ENCODE data around the gene ZNF599. TPM values are rescaled to one million over a fixed set of nuclear protein-coding genes. Genes with fewer than 3 reads are reported as not detected.

ZNF599 gene
- total RNA-seq, 4 donors from 2014 or later = 4.1 to 5.8 (median 5.7) TPM

DNA sequence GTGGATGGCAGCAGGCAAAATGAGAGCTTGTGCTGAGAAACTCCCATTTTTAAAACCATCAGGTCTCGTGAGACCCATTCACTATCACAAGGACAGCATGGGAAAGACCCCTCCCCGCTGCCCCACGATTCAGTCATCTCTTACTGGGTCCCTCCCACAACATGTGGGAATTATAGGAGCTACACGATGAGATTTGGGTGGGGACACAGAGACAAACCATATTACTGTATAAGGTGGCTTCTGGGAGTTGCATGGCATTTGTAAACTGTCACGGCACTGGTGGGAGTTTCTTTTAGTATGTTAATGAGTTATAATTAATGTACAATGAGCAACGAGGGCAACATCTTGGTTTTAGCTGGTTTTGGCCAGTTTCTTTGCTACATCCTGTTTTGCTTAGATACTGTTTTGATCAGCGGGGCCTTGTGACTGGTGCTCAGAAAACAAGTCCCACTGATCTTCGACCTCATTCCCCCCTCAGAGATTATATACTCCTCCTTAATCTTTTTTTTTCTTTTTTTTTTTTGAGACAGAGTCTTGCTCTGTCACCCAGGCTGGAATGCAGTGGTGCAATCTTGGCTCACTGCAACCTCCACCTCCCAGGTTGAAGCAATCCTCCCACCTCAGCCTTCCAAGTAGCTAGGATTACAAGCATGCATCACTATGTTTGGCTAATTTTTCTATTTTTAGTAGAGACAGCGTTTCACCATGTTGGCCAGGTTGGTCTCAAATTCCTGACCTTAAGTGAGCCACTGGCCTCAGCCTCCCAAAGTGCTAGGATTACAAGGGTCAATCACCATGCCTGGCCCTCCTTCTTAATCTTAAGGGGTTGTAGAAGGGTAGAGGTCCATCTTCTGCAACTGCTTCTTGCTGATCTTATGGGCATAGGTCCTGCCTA, 21.3 kb upstream of the ZNF599 start:
- TF ChIP-seq, protein P1, sequence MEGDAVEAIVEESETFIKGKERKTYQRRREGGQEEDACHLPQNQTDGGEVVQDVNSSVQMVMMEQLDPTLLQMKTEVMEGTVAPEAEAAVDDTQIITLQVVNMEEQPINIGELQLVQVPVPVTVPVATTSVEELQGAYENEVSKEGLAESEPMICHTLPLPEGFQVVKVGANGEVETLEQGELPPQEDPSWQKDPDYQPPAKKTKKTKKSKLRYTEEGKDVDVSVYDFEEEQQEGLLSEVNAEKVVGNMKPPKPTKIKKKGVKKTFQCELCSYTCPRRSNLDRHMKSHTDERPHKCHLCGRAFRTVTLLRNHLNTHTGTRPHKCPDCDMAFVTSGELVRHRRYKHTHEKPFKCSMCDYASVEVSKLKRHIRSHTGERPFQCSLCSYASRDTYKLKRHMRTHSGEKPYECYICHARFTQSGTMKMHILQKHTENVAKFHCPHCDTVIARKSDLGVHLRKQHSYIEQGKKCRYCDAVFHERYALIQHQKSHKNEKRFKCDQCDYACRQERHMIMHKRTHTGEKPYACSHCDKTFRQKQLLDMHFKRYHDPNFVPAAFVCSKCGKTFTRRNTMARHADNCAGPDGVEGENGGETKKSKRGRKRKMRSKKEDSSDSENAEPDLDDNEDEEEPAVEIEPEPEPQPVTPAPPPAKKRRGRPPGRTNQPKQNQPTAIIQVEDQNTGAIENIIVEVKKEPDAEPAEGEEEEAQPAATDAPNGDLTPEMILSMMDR (IDR thresholded peaks at IDR 0.05; ENCODE audit: low read depth) = no peak

DNA sequence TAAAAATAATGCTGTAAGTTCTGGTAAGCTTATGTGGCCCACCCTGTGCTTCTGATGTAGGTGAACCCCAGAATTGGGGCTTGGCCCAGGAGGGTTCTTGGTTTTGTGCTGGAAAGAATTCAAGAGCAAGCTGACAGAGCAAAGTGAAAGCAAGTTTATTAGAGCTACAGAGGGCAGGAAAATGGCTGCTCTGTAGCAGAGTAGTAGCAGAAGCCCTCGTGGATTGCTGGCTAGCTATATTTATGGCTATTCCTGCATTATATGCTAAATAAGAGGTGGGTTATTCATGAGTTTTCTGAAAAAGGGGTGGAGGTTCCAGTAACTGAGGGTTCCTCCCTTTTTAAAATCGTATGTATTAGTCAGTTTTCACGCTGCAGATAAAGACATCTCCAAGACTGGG, 20.6 kb upstream of the ZNF599 start:
- TF ChIP-seq, protein P1 (IDR thresholded peaks at IDR 0.05; ENCODE audit: low read depth) = no peak

DNA sequence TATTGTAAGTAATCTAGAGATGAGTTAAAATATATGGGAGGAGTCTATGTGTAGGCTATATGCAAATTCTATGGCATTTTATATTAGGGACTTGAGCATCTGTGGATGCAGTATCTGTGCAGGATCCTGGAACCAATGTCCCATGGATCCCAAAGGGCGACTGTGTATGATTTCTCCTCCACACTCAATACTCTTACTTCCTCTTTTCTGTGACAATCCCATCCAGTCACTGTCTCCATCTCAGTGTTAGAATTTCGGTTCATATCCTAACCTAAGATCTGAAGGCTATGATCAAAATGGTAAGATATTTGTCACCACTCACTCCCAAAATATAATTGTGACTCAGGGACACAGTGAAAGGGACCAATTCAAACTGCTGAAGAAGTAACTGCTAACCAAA, 15.1 kb upstream of the ZNF599 start:
- TF ChIP-seq, protein P1 (IDR thresholded peaks at IDR 0.05; ENCODE audit: low read depth) = no peak

DNA sequence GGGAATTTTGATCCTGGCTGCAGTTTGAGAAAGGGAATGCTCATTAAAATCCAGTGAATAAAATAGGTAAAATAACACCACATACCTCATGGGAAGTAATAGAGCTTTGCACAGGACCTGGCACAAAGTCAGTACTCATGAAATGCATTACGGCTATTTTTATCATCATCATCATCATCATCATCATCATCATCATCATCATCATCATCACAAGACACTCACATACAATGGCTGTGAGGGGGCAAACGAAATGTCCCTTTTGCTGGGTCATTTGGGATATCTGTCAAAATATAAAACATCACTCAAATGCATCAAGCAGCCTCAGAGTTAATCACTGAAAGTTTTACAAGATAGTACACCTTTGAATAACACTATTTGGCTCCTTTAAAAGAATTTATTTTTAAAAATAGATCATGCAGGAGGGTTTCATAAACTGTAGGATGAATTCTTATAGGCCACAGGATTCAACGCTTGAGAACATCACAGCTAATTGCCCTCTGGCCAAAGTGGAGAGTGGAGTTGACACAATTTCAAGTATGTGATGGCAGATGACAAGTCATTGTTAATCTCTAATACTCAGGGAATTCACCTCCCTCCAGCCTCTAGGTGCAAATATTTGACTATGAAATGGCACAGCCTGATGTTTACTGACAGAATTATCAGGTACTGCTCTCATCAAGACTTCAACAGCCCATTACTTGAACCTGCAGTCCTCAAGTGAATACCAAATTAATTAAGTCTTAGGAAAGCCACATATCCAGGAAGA, 14.2 kb upstream of the ZNF599 start:
- TF ChIP-seq, protein P1 (IDR thresholded peaks at IDR 0.05; ENCODE audit: low read depth) = no peak

DNA sequence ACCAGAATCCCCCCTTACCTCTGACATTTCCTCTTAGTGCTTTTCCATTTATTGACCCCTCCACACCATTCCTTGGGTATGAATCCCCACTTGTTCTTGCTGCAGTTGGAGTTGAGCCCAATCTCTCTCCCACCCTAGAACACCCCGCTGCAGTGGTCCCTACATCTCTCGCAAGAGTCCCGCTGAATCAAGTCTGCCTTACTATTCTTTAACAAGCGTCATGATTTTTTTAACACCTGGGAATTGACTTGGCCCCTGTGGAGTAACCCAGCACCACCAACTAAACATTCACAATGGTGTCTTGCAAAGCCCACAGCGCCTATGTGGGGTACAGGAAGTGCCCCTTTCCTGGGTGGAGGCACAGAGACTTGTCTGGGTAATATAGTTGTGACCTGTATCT, 13.2 kb upstream of the ZNF599 start:
- TF ChIP-seq, protein P1 (IDR thresholded peaks at IDR 0.05; ENCODE audit: low read depth) = no peak

DNA sequence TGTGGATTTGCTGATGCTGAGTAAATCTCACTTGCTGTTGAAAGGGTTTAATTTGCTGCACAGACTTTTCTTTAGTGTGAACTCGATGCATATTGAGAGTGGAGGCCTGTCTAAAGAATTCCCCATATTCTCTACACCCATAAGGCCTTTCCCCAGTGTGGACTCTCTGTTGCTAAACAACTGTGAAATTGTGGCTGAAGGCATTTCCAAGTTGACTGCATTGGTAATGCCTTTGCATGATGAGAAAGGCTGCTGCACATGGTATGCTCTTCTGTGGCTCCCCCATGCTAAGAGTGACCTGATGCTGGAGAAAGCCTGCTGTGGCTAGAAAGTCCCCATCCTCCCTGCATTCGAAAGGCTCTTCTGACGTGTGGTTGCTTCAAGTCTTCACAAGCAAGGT, 6.6 kb upstream of the ZNF599 start:
- TF ChIP-seq, protein P1 (IDR thresholded peaks at IDR 0.05; ENCODE audit: low read depth) = no peak

DNA sequence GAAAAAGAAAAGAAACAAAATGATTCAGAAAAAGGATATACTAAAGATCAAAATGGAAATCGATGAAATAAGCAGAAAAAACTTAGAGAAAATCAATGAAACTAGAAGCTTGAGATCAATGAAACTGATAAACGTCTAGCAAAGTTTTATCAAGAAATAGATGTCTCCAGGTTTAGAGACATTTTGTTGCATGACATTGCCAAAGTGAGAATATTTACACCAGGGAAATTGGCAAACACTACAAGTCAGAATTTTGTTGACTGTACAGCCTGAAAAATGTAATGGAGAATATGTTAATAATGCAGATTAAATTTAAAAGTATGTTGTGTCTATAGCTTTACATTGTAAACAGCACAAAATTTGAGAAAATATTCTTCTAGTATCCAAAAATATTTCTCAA, 5.3 kb upstream of the ZNF599 start:
- TF ChIP-seq, protein P1 (IDR thresholded peaks at IDR 0.05; ENCODE audit: low read depth) = no peak
